ENCODE data around the gene GOLGA8N.

- no peak for TF ChIP-seq CTCF (IDR thresholded peaks at IDR 0.05; ENCODE audit: borderline replicate concordance, extremely low read depth, low read length, poor library complexity, severe bottlenecking)
- TF ChIP-seq EZH2 (IDR thresholded peaks at IDR 0.05; ENCODE audit: borderline replicate concordance, low read depth, low read length, severe bottlenecking): no peak
Measured at GRCh38 chr15:32656496-32656895, 63.2 kb downstream of the GOLGA8N start.
